ENCODE data around the gene ABCC3. TPM values are rescaled to one million over a fixed set of nuclear protein-coding genes. Genes with fewer than 3 reads are reported as not detected.
"Not testable (repeated sequence)": the region's sequence is repeated elsewhere in the genome, so short reads cannot be mapped to it uniquely, and the experiment has no call there.

ABCC3 gene
- total and polyA plus RNA-seq, 2 donors = 1.8 to 3.7 TPM

DNA sequence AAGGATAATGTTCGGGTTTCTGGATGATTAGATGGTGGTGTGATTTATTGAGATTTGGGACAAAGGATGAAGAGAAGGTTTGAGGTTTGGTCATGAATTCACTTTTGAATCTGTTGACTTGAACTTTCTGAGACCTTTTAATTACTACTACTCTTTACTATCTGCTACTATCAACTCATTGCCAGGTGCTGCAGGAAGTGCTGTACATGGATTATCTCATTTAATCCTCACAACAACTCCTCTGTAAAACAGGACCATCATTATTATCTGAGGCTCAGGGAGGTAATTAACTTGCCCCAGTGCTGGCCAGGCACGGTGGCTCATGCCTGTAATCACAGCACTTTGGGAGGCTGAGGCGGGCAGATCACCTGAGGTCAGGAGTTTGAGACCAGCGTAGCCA is 76.0 kb downstream of the ABCC3 start:
- Histone ChIP-seq H3K4me3 (ENCODE audit: low read length in 2 of 2) (no peak overlapping the region), H3K27ac (ENCODE audit: low read depth in 1 of 2, low read length in 1 of 2) (no peak overlapping the region), H3K36me3 (ENCODE audit: control insufficient read depth in 2 of 2, insufficient read depth in 2 of 2, low read length in 1 of 2) (no peaks in the 10 kb centered on the region), H3K9me3 (ENCODE audit: control insufficient read depth in 2 of 2, insufficient read depth in 1 of 2, low read length in 1 of 2) (no peaks in the 10 kb centered on the region), H3K4me1 (ENCODE audit: control insufficient read depth in 2 of 2, insufficient read depth in 2 of 2, low read length in 2 of 2) (peaks cover 7 to 21% of the 10 kb centered on the region in 2 donors), H3K27me3 (ENCODE audit: control insufficient read depth in 2 of 2, insufficient read depth in 1 of 2, low read length in 1 of 2) (no peaks in the 10 kb centered on the region)
- 96% methylated on average over 4 of the region's 4 CpGs for WGBS
- no peak for DNase-seq (ENCODE audit: low read depth in 6 of 9, low spot score in 9 of 9)

DNA sequence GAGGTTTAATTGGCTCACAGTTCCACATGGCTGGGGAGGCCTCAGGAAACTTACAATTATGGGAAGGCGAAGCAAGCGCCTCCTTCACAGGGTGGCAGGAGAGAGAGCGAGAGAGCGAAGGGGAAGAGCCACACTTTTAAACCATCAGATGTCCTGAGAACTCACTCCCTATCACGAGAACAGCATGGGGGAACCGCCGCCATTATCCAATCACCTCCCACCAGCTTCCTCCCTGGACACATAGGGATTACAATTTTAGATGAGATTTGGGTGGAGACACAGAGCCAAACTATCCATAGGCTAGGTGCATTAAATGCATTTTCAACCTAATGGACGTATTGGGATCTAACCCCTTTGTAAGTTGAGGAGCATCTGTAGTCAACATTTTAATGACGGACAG is 78.0 kb downstream of the ABCC3 start:
- Histone ChIP-seq H3K27me3 (ENCODE audit: control insufficient read depth in 2 of 2, insufficient read depth in 1 of 2, low read length in 1 of 2) (no peaks in the 10 kb centered on the region), H3K4me3 (ENCODE audit: low read length in 2 of 2) (no peak overlapping the region)
- 98% methylated on average over 9 of the region's 9 CpGs for WGBS

DNA sequence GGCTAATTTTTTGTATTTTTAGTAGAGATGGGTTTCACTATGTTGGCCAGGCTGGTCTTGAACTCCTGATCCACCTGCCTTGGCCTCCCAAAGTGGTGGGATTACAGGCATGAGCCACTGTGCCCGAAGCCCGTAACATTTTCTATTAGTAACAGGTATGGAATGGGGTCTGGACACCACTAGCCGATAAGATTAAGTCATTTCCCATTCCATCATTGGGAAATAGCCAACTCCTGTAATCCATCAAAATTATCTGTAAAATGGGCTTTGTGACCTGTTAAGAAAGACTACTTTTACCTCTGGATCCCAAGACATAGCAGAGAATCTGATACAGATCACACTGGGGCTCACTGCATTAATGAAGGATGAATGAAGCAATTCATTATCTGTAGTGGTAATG is 80.8 kb downstream of the ABCC3 start:
- no peaks in the 10 kb centered on the region for H3K27me3 ChIP-seq (ENCODE audit: control insufficient read depth in 2 of 2, insufficient read depth in 1 of 2, low read length in 1 of 2)
- WGBS = 95% methylated on average over 3 of the region's 3 CpGs

More for the DNA sequence above, 78.0 kb downstream of the ABCC3 start:
- no peak for DNase-seq (ENCODE audit: low read depth in 6 of 9, low spot score in 9 of 9)
- Histone ChIP-seq H3K27ac (ENCODE audit: low read depth in 1 of 2, low read length in 1 of 2) (no peak overlapping the region), H3K4me1 (ENCODE audit: control insufficient read depth in 2 of 2, insufficient read depth in 2 of 2, low read length in 2 of 2) (peaks cover 7 to 11% of the 10 kb centered on the region in 2 donors), H3K9me3 (ENCODE audit: control insufficient read depth in 2 of 2, insufficient read depth in 1 of 2, low read length in 1 of 2) (no peaks in the 10 kb centered on the region), H3K36me3 (ENCODE audit: control insufficient read depth in 2 of 2, insufficient read depth in 2 of 2, low read length in 1 of 2) (no peaks in the 10 kb centered on the region)

DNA sequence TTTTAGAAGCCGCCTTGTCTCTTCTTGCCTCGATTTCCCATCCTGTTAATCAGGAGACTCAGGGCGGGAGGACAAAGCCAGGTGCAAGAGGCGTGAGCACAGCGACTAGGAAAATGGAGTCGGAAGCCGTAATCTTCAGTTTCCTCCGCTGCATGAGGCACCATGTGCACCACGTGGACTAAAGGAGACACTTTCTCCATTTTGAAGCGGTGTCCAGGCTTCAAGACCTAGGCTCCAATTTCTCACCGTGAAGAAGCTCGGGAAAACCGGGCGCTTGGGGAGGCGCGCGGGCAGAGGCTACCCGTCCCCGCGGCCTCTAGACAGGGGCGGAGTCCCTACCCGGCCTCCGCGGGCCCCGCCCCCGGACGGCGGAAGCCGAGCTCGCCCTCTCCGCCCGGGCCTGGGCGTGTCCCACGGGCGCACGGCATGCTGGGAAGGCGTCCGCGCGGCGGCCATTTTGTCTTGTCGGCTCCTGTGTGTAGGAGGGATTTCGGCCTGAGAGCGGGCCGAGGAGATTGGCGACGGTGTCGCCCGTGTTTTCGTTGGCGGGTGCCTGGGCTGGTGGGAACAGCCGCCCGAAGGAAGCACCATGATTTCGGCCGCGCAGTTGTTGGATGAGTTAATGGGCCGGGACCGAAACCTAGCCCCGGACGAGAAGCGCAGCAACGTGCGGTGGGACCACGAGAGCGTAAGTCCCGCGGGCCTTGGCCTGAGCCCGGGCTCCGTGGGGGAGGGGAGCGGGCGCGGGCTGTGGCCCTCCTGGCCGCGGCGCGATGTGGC is 84.7 kb downstream of the ABCC3 start, which contains the start of gene LUC7L3:
TSS of gene LUC7L3 (plus strand) at position 460 of the 780 bp plus-strand sequence. CDS start at position 590, 130 bp downstream.
- Histone ChIP-seq H3K27me3 (ENCODE audit: control insufficient read depth in 2 of 2, insufficient read depth in 1 of 2, low read length in 1 of 2) (no peaks in the 10 kb centered on the region), H3K9me3 (ENCODE audit: control insufficient read depth in 2 of 2, insufficient read depth in 1 of 2, low read length in 1 of 2) (no peaks in the 10 kb centered on the region), H3K36me3 (ENCODE audit: control insufficient read depth in 2 of 2, insufficient read depth in 2 of 2, low read length in 1 of 2) (peaks cover 0 to 9% of the 10 kb centered on the region in 2 donors), H3K4me1 (ENCODE audit: control insufficient read depth in 2 of 2, insufficient read depth in 2 of 2, low read length in 2 of 2) (peaks cover 18 to 20% of the 10 kb centered on the region in 2 donors), H3K27ac (ENCODE audit: low read depth in 1 of 2, low read length in 1 of 2) (peak within 1 kb of the TSS; percentile 98 to 99), H3K4me3 (ENCODE audit: low read length in 2 of 2) (peak within 1 kb of the TSS; percentile 97 to 98)
- DNase-seq (ENCODE audit: low read depth in 6 of 9, low spot score in 9 of 9) = peak; percentile 79 to 97 (median 92)
- 2% methylated on average over 76 of the region's 76 CpGs for WGBS

More for the DNA sequence above, 80.8 kb downstream of the ABCC3 start:
- Histone ChIP-seq H3K4me3 (ENCODE audit: low read length in 2 of 2) (no peak overlapping the region), H3K27ac (ENCODE audit: low read depth in 1 of 2, low read length in 1 of 2) (no peak overlapping the region), H3K36me3 (ENCODE audit: control insufficient read depth in 2 of 2, insufficient read depth in 2 of 2, low read length in 1 of 2) (no peaks in the 10 kb centered on the region), H3K9me3 (ENCODE audit: control insufficient read depth in 2 of 2, insufficient read depth in 1 of 2, low read length in 1 of 2) (no peaks in the 10 kb centered on the region), H3K4me1 (ENCODE audit: control insufficient read depth in 2 of 2, insufficient read depth in 2 of 2, low read length in 2 of 2) (peaks cover 4 to 6% of the 10 kb centered on the region in 2 donors)
- DNase-seq (ENCODE audit: low read depth in 6 of 9, low spot score in 9 of 9) = no peak

DNA sequence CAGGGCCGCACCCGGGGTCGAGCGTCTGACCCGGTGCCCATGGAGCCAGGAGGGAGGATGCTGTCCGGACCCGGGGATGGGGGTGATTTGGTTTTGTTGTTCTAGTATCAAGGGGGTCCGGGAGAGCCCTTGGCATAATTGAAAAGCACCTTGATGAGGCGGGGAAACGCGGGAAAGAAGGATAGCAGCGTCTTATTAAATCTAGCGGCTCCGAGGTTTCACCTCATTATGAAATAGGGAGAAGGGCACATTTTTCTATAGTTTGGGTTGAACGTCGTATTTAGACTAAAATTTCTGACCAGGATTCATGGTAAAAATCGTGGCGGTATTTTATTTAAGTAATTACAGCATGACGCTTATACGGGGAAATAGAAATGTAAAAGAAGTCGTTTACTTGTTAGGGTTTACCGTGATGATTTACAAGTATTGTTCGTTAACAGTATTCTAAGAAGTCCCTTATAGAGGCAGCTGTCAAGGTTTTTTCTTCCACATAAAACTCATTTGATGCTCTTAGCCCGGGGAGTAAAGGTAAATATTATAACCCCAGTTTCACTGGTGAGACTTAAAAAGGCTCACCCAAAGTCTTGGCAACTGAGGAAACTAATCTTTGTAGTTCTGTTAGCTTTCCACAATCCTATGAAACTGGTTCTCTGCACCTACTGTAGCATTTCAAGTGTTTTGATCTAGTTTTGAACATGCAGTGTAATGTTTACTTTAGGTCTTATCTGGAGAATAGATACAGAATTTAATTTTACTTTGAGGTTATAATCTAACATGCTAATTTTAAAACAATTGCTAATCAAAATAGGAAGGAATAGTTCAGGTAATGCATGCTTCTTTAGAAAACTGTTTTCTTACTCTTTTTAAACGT is 85.5 kb downstream of the ABCC3 start:
- no peaks in the 10 kb centered on the region for H3K9me3 ChIP-seq (ENCODE audit: control insufficient read depth in 2 of 2, insufficient read depth in 1 of 2, low read length in 1 of 2)
- no peaks in the 10 kb centered on the region for H3K27me3 ChIP-seq (ENCODE audit: control insufficient read depth in 2 of 2, insufficient read depth in 1 of 2, low read length in 1 of 2)
- peaks cover 18 to 20% of the 10 kb centered on the region in 2 donors for H3K4me1 ChIP-seq (ENCODE audit: control insufficient read depth in 2 of 2, insufficient read depth in 2 of 2, low read length in 2 of 2)
- peak in 3 of 9 donors; percentile 14 to 39 (median 18) for DNase-seq (ENCODE audit: low read depth in 6 of 9, low spot score in 9 of 9)
- peaks cover 0 to 9% of the 10 kb centered on the region in 2 donors for H3K36me3 ChIP-seq (ENCODE audit: control insufficient read depth in 2 of 2, insufficient read depth in 2 of 2, low read length in 1 of 2)
- peak overlapping the region; percentile 98 to 99 for H3K27ac ChIP-seq (ENCODE audit: low read depth in 1 of 2, low read length in 1 of 2)
- H3K4me3 ChIP-seq (ENCODE audit: low read length in 2 of 2) = peak overlapping the region; percentile 97 to 98
- under 1% methylated on average over 25 of the region's 25 CpGs for WGBS

DNA sequence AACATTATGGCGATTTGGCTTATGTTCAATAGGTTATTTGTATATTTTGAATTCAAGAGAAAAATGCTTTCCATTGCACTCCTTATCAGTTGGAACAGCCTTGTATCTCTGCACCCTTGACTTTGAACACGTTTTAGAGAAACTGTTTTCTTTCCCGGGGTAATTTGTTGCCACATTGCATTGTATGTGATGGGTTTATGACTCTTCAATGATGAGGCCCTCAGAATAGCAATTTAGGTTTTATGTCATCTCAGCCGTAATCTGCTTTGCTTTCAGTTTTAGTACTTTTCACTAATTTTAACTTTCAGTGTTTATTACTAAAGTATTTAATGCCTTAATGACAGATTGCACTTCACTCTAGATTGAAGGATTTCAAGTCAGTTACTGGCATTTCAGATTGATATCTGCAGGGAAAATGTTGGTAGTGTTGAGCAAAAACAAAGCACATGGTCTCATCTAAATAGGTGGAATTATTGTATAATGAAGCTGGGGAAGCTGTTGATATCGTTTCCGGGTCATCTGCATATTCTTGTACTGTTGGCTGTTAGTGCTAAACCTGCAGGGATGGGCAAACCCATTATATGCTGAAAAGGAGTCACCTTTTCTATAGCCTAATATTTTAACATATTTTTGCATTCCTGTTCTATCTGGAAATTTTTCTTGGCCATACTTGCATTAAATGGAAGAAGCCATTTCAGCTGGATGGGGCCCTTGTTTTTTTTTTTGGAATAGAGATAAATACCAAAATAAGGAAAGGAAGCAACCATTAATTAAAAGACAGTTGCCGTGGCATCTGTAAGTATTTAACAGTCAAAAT is 86.7 kb downstream of the ABCC3 start:
- peak in 4 of 9 donors; percentile 18 to 55 (median 28) for DNase-seq (ENCODE audit: low read depth in 6 of 9, low spot score in 9 of 9)
- H3K4me1 ChIP-seq (ENCODE audit: control insufficient read depth in 2 of 2, insufficient read depth in 2 of 2, low read length in 2 of 2) = peaks cover 18 to 20% of the 10 kb centered on the region in 2 donors

DNA sequence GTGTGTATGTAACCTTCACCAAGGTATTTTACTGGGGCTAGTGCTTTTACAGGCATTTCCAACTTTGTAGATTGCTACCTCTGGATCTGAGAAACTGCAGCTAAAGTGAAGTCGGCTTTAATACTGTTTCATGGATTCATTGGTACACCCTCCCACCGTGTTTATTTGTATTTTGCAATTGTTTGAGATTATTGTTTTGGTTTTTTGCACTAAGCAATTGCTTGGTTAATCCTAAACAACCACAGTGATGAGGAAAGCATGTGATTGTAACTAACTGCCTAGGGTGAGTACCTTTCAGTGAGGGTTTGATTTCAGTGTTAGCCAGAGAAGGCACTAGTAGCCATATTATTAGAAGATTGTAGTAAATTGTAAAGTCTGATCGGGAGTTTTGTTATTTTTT is 88.1 kb downstream of the ABCC3 start:
- no peaks in the 10 kb centered on the region for H3K27me3 ChIP-seq (ENCODE audit: control insufficient read depth in 2 of 2, insufficient read depth in 1 of 2, low read length in 1 of 2)
- peaks cover 18 to 20% of the 10 kb centered on the region in 2 donors for H3K4me1 ChIP-seq (ENCODE audit: control insufficient read depth in 2 of 2, insufficient read depth in 2 of 2, low read length in 2 of 2)
- no peak for DNase-seq (ENCODE audit: low read depth in 6 of 9, low spot score in 9 of 9)
- no peaks in the 10 kb centered on the region for H3K9me3 ChIP-seq (ENCODE audit: control insufficient read depth in 2 of 2, insufficient read depth in 1 of 2, low read length in 1 of 2)
- no peak overlapping the region for H3K4me3 ChIP-seq (ENCODE audit: low read length in 2 of 2)
- no peak overlapping the region for H3K27ac ChIP-seq (ENCODE audit: low read depth in 1 of 2, low read length in 1 of 2)
- 82% methylated on average over 3 of the region's 3 CpGs for WGBS
- H3K36me3 ChIP-seq (ENCODE audit: control insufficient read depth in 2 of 2, insufficient read depth in 2 of 2, low read length in 1 of 2) = peaks cover 0 to 14% of the 10 kb centered on the region in 2 donors

More for the DNA sequence above, 86.7 kb downstream of the ABCC3 start:
- H3K36me3 ChIP-seq (ENCODE audit: control insufficient read depth in 2 of 2, insufficient read depth in 2 of 2, low read length in 1 of 2) = peaks cover 0 to 14% of the 10 kb centered on the region in 2 donors
- no peaks in the 10 kb centered on the region for H3K27me3 ChIP-seq (ENCODE audit: control insufficient read depth in 2 of 2, insufficient read depth in 1 of 2, low read length in 1 of 2)
- H3K27ac ChIP-seq (ENCODE audit: low read depth in 1 of 2, low read length in 1 of 2) = peak overlapping the region in 1 of 2 donors; percentile 98
- 7% methylated on average over 7 of the region's 7 CpGs for WGBS
- H3K9me3 ChIP-seq (ENCODE audit: control insufficient read depth in 2 of 2, insufficient read depth in 1 of 2, low read length in 1 of 2) = no peaks in the 10 kb centered on the region
- H3K4me3 ChIP-seq (ENCODE audit: low read length in 2 of 2) = peak overlapping the region; percentile 97 to 98

DNA sequence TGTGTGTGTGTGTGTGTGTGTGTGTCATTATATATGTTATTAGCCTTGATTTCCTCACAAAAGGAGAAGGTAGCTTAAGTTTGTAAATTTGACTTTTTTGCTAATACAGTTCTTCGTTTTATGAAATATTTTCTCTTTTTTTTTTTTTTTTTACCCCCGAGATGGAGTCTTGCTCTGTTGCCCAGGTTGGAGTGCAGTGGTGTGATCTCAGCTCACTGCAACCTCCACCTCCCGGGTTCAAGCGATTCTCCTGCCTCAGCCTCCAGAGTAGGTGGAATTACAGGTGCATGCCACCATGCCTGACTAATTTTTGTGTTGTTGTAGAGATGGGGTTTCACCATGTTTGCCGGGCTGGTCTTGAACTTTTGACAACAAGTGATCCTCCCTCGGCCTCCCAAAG is 89.9 kb downstream of the ABCC3 start:
- not testable (repeated sequence) for H3K9me3 ChIP-seq (ENCODE audit: control insufficient read depth in 2 of 2, insufficient read depth in 1 of 2, low read length in 1 of 2); H3K27me3 ChIP-seq (ENCODE audit: control insufficient read depth in 2 of 2, insufficient read depth in 1 of 2, low read length in 1 of 2); H3K27ac ChIP-seq (ENCODE audit: low read depth in 1 of 2, low read length in 1 of 2); DNase-seq (ENCODE audit: low read depth in 6 of 9, low spot score in 9 of 9); H3K4me3 ChIP-seq (ENCODE audit: low read length in 2 of 2)
- H3K4me1 ChIP-seq (ENCODE audit: control insufficient read depth in 2 of 2, insufficient read depth in 2 of 2, low read length in 2 of 2) = peaks cover 14% of the 10 kb centered on the region in 2 donors
- 97% methylated on average over 6 of the region's 6 CpGs for WGBS
- H3K36me3 ChIP-seq (ENCODE audit: control insufficient read depth in 2 of 2, insufficient read depth in 2 of 2, low read length in 1 of 2) = peaks cover 0 to 14% of the 10 kb centered on the region in 2 donors

All from thymus (tissue), 11 donors.